ENCODE results near the gene NFAM1. TPM values are rescaled to one million over a fixed set of nuclear protein-coding genes. Genes with fewer than 3 reads are reported as not detected.

Gene NFAM1
- total and polyA plus RNA-seq, 2 experiments from 2014 or later, result not detected

DNA sequence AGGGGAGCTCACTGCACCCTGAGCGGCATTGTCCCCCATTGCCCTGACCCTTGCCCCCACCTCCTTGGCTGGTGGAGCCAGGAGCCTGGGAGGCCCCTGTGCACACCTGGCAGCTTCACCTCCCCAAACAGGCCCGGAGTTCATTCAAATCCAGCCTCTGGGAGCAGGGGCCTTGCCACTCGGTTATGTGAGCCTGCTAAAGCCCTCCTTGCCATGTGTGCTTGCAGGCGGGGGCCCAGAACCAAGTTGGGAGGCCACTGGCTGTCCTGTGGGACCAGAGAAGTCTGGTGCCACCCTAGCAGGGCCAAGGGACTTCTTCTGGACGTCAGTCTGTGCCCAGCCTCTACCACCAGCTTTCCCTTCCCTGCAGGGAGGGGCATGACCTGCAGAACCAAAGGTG lies 48.9 kb downstream of the NFAM1 start:
- TF ChIP-seq EZH2phosphoT487 (IDR thresholded peaks at IDR 0.05; ENCODE audit: insufficient read depth, low read depth), result no peak
- TF ChIP-seq EZH2 (IDR thresholded peaks at IDR 0.05; ENCODE audit: insufficient read depth, poor library complexity, severe bottlenecking), result no peak
- WGBS, 2 experiments (ENCODE audit: low coverage in 1 of 2, low lambda C conversion rate in 2 of 2, missing lambda C conversion rate in 2 of 2), result 51 to 56% methylated on average over 5 of the region's 5 CpGs
- no peaks in the 10 kb centered on the region for H3F3A ChIP-seq (ENCODE audit: insufficient read depth)

GRCh38 chr22:42380769-42381551 lies 51.2 kb downstream of the NFAM1 start:
- in situ Hi-C loops (cut with MboI), result no loop called here
- H4K20me1 ChIP-seq (ENCODE audit: insufficient read depth), result no peaks in the 10 kb centered on the region
- H3K9ac ChIP-seq, result no peak overlapping the region
- H2AFZ ChIP-seq, result no peak overlapping the region
- H3K4me2 ChIP-seq (ENCODE audit: unreplicated experiment), result no peak overlapping the region
- no peak overlapping the region for H3K27ac ChIP-seq
- WGBS, 2 experiments (ENCODE audit: low coverage in 1 of 2, low lambda C conversion rate in 2 of 2, missing lambda C conversion rate in 2 of 2), result 61 to 67% methylated on average over 11 to 12 of the region's 12 CpGs
- no peak overlapping the region for H3K4me3 ChIP-seq
- no peaks in the 10 kb centered on the region for H3K9me2 ChIP-seq (ENCODE audit: insufficient read depth)
- no peak for TF ChIP-seq EZH2phosphoT487 (IDR thresholded peaks at IDR 0.05; ENCODE audit: insufficient read depth, low read depth)
- no peak for TF ChIP-seq EZH2 (IDR thresholded peaks at IDR 0.05; ENCODE audit: insufficient read depth, poor library complexity, severe bottlenecking)
- no peak for DNase-seq
- H3K4me1 ChIP-seq (ENCODE audit: insufficient read depth), result peaks cover 7% of the 10 kb centered on the region; the same call in 1 of the 2 replicates
- 0 out of 2 replicates have a peak, but pooled peaks cover 5% of the 10 kb centered on the region for H3K27me3 ChIP-seq (replicated peaks; ENCODE audit: insufficient read depth)
- no peaks in the 10 kb centered on the region for H3K36me3 ChIP-seq (ENCODE audit: low read depth)
- H3K9me3 ChIP-seq (ENCODE audit: low read depth), result no peaks in the 10 kb centered on the region
- 0 out of 2 replicates have a peak, but pooled peaks cover 4% of the 10 kb centered on the region for H3F3A ChIP-seq (ENCODE audit: insufficient read depth)
- H3K79me2 ChIP-seq (ENCODE audit: insufficient read depth), result no peaks in the 10 kb centered on the region

More for the DNA sequence above, 48.9 kb downstream of the NFAM1 start:
- no peaks in the 10 kb centered on the region for H3K36me3 ChIP-seq (ENCODE audit: low read depth)
- H3K79me2 ChIP-seq (ENCODE audit: insufficient read depth), result no peaks in the 10 kb centered on the region
- no peak overlapping the region for H3K9ac ChIP-seq
- DNase-seq, result no peak
- 0 out of 2 replicates have a peak, but pooled peaks cover 5% of the 10 kb centered on the region for H3K27me3 ChIP-seq (replicated peaks; ENCODE audit: insufficient read depth)
- H3K4me2 ChIP-seq (ENCODE audit: unreplicated experiment), result no peak overlapping the region
- no peak overlapping the region for H3K4me3 ChIP-seq
- H3K4me1 ChIP-seq (ENCODE audit: insufficient read depth), result no peaks in the 10 kb centered on the region
- no peak overlapping the region for H3K27ac ChIP-seq
- no peaks in the 10 kb centered on the region for H4K20me1 ChIP-seq (ENCODE audit: insufficient read depth)
- H2AFZ ChIP-seq, result no peak overlapping the region
- in situ Hi-C loops (cut with MboI), result no loop called here
- H3K9me3 ChIP-seq (ENCODE audit: low read depth), result no peaks in the 10 kb centered on the region
- no peaks in the 10 kb centered on the region for H3K9me2 ChIP-seq (ENCODE audit: insufficient read depth)

GRCh38 chr22:42379966-42380537 lies 52.2 kb downstream of the NFAM1 start:
- no peaks in the 10 kb centered on the region for H3K79me2 ChIP-seq (ENCODE audit: insufficient read depth)
- H3K4me2 ChIP-seq (ENCODE audit: unreplicated experiment), result no peak overlapping the region
- H2AFZ ChIP-seq, result no peak overlapping the region
- in situ Hi-C loops (cut with MboI), result no loop called here
- no peak overlapping the region for H3K4me3 ChIP-seq
- 88 to 90% methylated on average over 16 of the region's 16 CpGs for WGBS, 2 experiments (ENCODE audit: low coverage in 1 of 2, low lambda C conversion rate in 2 of 2, missing lambda C conversion rate in 2 of 2)
- no peak for DNase-seq
- H3K9ac ChIP-seq, result no peak overlapping the region
- peaks cover 7% of the 10 kb centered on the region; the same call in 1 of the 2 replicates for H3K4me1 ChIP-seq (ENCODE audit: insufficient read depth)
- H3F3A ChIP-seq (ENCODE audit: insufficient read depth), result 0 out of 2 replicates have a peak, but pooled peaks cover 4% of the 10 kb centered on the region
- H3K36me3 ChIP-seq (ENCODE audit: low read depth), result no peaks in the 10 kb centered on the region
- no peaks in the 10 kb centered on the region for H4K20me1 ChIP-seq (ENCODE audit: insufficient read depth)
- no peak for TF ChIP-seq EZH2 (IDR thresholded peaks at IDR 0.05; ENCODE audit: insufficient read depth, poor library complexity, severe bottlenecking)
- TF ChIP-seq EZH2phosphoT487 (IDR thresholded peaks at IDR 0.05; ENCODE audit: insufficient read depth, low read depth), result no peak
- H3K9me3 ChIP-seq (ENCODE audit: low read depth), result no peaks in the 10 kb centered on the region
- H3K9me2 ChIP-seq (ENCODE audit: insufficient read depth), result no peaks in the 10 kb centered on the region
- H3K27me3 ChIP-seq (replicated peaks; ENCODE audit: insufficient read depth), result 0 out of 2 replicates have a peak, but pooled peaks cover 5% of the 10 kb centered on the region
- H3K27ac ChIP-seq, result no peak overlapping the region

- no peak overlapping the region for H3K4me3 ChIP-seq
- H3K79me2 ChIP-seq (ENCODE audit: insufficient read depth), result no peaks in the 10 kb centered on the region
- 0 out of 2 replicates have a peak overlapping the region, but pooled peaks have one; percentile 41 for H2AFZ ChIP-seq
- H3K9ac ChIP-seq, result no peak overlapping the region
- H3F3A ChIP-seq (ENCODE audit: insufficient read depth), result 0 out of 2 replicates have a peak, but pooled peaks cover 4% of the 10 kb centered on the region
- H3K4me2 ChIP-seq (ENCODE audit: unreplicated experiment), result no peak overlapping the region
- H3K27me3 ChIP-seq (replicated peaks; ENCODE audit: insufficient read depth), result 0 out of 2 replicates have a peak, but pooled peaks cover 5% of the 10 kb centered on the region
- no peaks in the 10 kb centered on the region for H3K36me3 ChIP-seq (ENCODE audit: low read depth)
- H3K27ac ChIP-seq, result no peak overlapping the region
- 15 to 18% methylated on average over 10 to 12 of the region's 12 CpGs for WGBS, 2 experiments (ENCODE audit: low coverage in 1 of 2, low lambda C conversion rate in 2 of 2, missing lambda C conversion rate in 2 of 2)
- DNase-seq, result peak; percentile 75
- H3K4me1 ChIP-seq (ENCODE audit: insufficient read depth), result peaks cover 7% of the 10 kb centered on the region; the same call in 1 of the 2 replicates
- TF ChIP-seq EZH2phosphoT487 (IDR thresholded peaks at IDR 0.05; ENCODE audit: insufficient read depth, low read depth) (no peak), EZH2 (IDR thresholded peaks at IDR 0.05; ENCODE audit: insufficient read depth, poor library complexity, severe bottlenecking) (no peak)
- H3K9me3 ChIP-seq (ENCODE audit: low read depth), result no peaks in the 10 kb centered on the region
- in situ Hi-C loops (cut with MboI), result no loop called here
- no peaks in the 10 kb centered on the region for H4K20me1 ChIP-seq (ENCODE audit: insufficient read depth)
- H3K9me2 ChIP-seq (ENCODE audit: insufficient read depth), result no peaks in the 10 kb centered on the region
Measured at GRCh38 chr22:42376711-42377554, 55.3 kb downstream of the NFAM1 start.
